Upper lobe of left lung (tissue), 4 donors: ENCODE measurements around the gene ADGRG2.

Experiments used
- CTCF ChIP-seq, 6 experiments: fragments of 450-650 bp in 4 of 6; fragments of 200-600 bp in 2 of 6; sonication (generic) in 2 of 6; IDR thresholded peaks; one replicate each; pipeline ENCODE4 v1.5.1; 2016 to 2019; ENCODE audit warnings: antibody characterized with exemption in 6 of 6
- POLR2A ChIP-seq, 4 donors: fragments of 450-650 bp; IDR thresholded peaks; one replicate each; pipeline ENCODE4 v1.5.1; 2016 to 2017; ENCODE audit warnings: antibody characterized with exemption in 4 of 4, mild to moderate bottlenecking in 2 of 4
- POLR2AphosphoS5 ChIP-seq, 2 donors: sonication (generic); formaldehyde crosslinking; IDR thresholded peaks; one replicate each; pipeline ENCODE4 v1.5.1; 2017; ENCODE audit warnings: antibody characterized with exemption in 2 of 2

- TF ChIP-seq POLR2A (IDR thresholded peaks at IDR 0.05) = no peak
- no peak for TF ChIP-seq CTCF (IDR thresholded peaks at IDR 0.05)
- TF ChIP-seq POLR2AphosphoS5 (IDR thresholded peaks at IDR 0.05) = no peak
Observed at GRCh38 chrX:19133231-19133630, 11.0 kb upstream of the ADGRG2 start.
